ENCODE data around the gene SURF2. TPM values are rescaled to one million over a fixed set of nuclear protein-coding genes. Genes with fewer than 3 reads are reported as not detected.
"Not testable (repeated sequence)": the region's sequence is repeated elsewhere in the genome, so short reads cannot be mapped to it uniquely, and the experiment has no call there.

Gene SURF2
- total RNA-seq, 2 donors from 2014 or later, result 16.4 to 57.6 TPM

GRCh38 chr9:133320421-133320881 lies 35.9 kb upstream of the SURF2 start:
- no peak overlapping the region for H3K27ac ChIP-seq
- H3K27me3 ChIP-seq (replicated peaks; ENCODE audit: insufficient read depth), result no peaks in the 10 kb centered on the region
- TF ChIP-seq CTCF (IDR thresholded peaks at IDR 0.05) (no peak), POLR2AphosphoS5 (IDR thresholded peaks at IDR 0.05) (no peak), POLR2A (IDR thresholded peaks at IDR 0.05) (no peak)
- no peaks in the 10 kb centered on the region for H3K36me3 ChIP-seq
- DNase-seq (ENCODE audit: low spot score), result no peak
- H3K4me1 ChIP-seq (replicated peaks), result no peaks in the 10 kb centered on the region
- no peak overlapping the region for H3K4me3 ChIP-seq
- H3K9me3 ChIP-seq, result no peaks in the 10 kb centered on the region
- 73% methylated on average over 13 of the region's 13 CpGs for WGBS
- intact Hi-C loops (cut with DNase I), result no loop called here

DNA sequence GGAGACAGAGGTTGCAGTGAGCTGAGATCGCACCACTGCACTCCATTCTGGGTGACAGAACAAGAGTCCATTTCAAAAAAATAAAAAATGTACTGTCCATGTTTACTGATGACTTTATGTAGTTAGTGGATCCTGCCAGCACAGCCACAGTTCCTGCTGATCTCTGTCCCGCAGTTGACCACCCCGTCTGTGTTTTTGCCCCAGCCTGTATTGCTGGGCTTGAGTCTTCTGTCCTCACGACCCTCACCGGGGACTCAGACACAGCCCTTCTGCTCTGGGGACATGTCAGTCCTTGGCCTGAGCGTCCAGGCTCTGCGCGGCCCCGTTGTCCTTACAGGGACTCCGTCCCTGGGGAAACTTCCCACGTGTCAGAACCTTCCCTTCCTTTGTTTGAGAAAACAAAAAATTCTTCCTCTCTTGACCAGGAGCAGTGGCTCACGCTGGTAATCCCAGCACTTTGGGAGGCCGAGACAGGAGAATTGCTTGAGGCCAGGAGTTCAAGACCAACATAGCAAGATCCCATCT lies 34.9 kb upstream of the SURF2 start:
- DNase-seq (ENCODE audit: low spot score), result no peak
- H3K4me1 ChIP-seq (replicated peaks), result no peaks in the 10 kb centered on the region
- 84% methylated on average over 13 of the region's 13 CpGs for WGBS
- no peak overlapping the region for H3K4me3 ChIP-seq
- no peaks in the 10 kb centered on the region for H3K9me3 ChIP-seq
- H3K27me3 ChIP-seq (replicated peaks; ENCODE audit: insufficient read depth), result no peaks in the 10 kb centered on the region
- TF ChIP-seq POLR2A (IDR thresholded peaks at IDR 0.05), result no peak
- TF ChIP-seq CTCF (IDR thresholded peaks at IDR 0.05), result no peak
- no peak for TF ChIP-seq POLR2AphosphoS5 (IDR thresholded peaks at IDR 0.05)
- no peaks in the 10 kb centered on the region for H3K36me3 ChIP-seq
- intact Hi-C loops (cut with DNase I), result no loop called here
- H3K27ac ChIP-seq, result no peak overlapping the region

GRCh38 chr9:133322701-133323100 lies 33.6 kb upstream of the SURF2 start:
- Histone ChIP-seq H3K4me3 (no peak overlapping the region), H3K4me1 (replicated peaks) (no peaks in the 10 kb centered on the region), H3K36me3 (no peaks in the 10 kb centered on the region), H3K27me3 (replicated peaks; ENCODE audit: insufficient read depth) (no peaks in the 10 kb centered on the region), H3K9me3 (no peaks in the 10 kb centered on the region), H3K27ac (no peak overlapping the region)
- WGBS, result 75% methylated on average over 14 of the region's 14 CpGs
- intact Hi-C loops (cut with DNase I), result no loop called here
- TF ChIP-seq POLR2A (IDR thresholded peaks at IDR 0.05) (no peak), POLR2AphosphoS5 (IDR thresholded peaks at IDR 0.05) (no peak), CTCF (IDR thresholded peaks at IDR 0.05) (no peak)
- DNase-seq (ENCODE audit: low spot score), result no peak

GRCh38 chr9:133323211-133323610 lies 33.1 kb upstream of the SURF2 start:
- H3K36me3 ChIP-seq, result no peaks in the 10 kb centered on the region
- WGBS, result 91% methylated on average over 9 of the region's 10 CpGs
- no peaks in the 10 kb centered on the region for H3K9me3 ChIP-seq
- no peak overlapping the region for H3K27ac ChIP-seq
- DNase-seq (ENCODE audit: low spot score), result no peak
- intact Hi-C loops (cut with DNase I), result no loop called here
- no peak overlapping the region for H3K4me3 ChIP-seq
- TF ChIP-seq POLR2A (IDR thresholded peaks at IDR 0.05) (no peak), CTCF (IDR thresholded peaks at IDR 0.05) (no peak), POLR2AphosphoS5 (IDR thresholded peaks at IDR 0.05) (no peak)
- H3K4me1 ChIP-seq (replicated peaks), result no peaks in the 10 kb centered on the region
- no peaks in the 10 kb centered on the region for H3K27me3 ChIP-seq (replicated peaks; ENCODE audit: insufficient read depth)

DNA sequence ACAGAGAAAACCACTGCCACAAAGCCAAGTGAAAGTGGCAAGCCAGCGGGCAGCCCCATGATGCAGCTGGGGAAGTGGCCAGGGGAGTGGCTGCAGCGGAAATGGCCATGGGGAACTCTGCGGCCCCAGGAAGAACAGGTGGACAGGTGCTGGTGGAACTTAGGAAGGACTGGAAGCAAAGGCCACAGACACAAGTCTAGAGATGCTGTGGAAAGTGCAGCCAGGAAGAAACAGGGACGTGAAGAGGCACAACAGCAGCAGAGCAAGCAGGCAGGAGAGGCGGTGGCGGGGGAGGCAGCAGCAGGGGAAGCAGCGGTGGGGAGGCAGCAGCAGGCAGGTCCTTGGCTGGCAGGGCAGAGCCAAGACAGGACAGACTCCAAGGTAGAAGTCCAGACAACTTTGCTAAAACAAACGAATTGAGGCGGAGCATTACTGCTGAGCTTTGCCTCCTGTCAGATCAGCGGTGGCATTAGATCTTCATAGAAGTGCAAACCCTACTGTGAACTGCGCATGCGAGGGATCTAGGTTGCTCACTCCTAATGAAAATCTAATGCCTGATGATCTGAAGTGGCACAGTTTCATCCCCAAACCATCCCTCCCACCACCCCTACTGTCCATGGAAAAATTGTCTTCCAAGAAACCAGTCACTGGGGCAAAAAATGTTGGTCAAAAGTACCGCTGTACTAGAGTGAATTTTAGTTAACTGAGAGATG lies 32.2 kb upstream of the SURF2 start:
- H3K27me3 ChIP-seq (replicated peaks; ENCODE audit: insufficient read depth), result no peaks in the 10 kb centered on the region
- intact Hi-C loops (cut with DNase I), result no loop called here
- no peak overlapping the region for H3K27ac ChIP-seq
- no peak overlapping the region for H3K4me3 ChIP-seq
- no peak for DNase-seq (ENCODE audit: low spot score)
- WGBS, result 89% methylated on average over 13 of the region's 13 CpGs
- TF ChIP-seq CTCF (IDR thresholded peaks at IDR 0.05) (no peak), POLR2A (IDR thresholded peaks at IDR 0.05) (no peak), POLR2AphosphoS5 (IDR thresholded peaks at IDR 0.05) (no peak)
- no peaks in the 10 kb centered on the region for H3K4me1 ChIP-seq (replicated peaks)
- no peaks in the 10 kb centered on the region for H3K9me3 ChIP-seq
- no peaks in the 10 kb centered on the region for H3K36me3 ChIP-seq

DNA sequence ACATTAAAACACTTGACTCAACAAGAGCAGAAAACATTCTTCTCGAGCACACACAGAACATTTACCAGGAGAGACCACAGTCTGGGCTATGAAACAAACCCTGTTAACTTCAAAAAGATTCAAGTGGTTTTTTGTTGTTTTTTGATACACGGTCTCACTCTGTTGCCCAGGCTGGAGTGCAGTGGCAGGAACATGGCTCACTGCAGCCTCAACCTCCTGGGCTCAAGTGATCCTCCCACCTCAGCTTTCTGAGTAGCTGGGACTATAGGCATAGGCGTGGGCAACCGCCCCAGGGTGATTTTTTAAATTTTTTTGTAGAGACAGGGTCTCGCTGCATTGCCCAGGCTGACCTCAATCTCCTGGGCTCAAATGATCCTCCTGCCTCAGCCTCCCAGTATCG lies 29.3 kb upstream of the SURF2 start:
- H3K4me1 ChIP-seq (replicated peaks); H3K4me3 ChIP-seq; H3K27me3 ChIP-seq (replicated peaks; ENCODE audit: insufficient read depth); H3K9me3 ChIP-seq; H3K27ac ChIP-seq; DNase-seq (ENCODE audit: low spot score): not testable (repeated sequence)
- peaks cover 3 to 10% of the 10 kb centered on the region in 2 donors for H3K36me3 ChIP-seq
- intact Hi-C loops (cut with DNase I), result loop anchor here (5.0 kb wide), 1 partner anchor 145 kb away; no protein-coding TSS in a partner anchor
- 90% methylated on average over 6 of the region's 6 CpGs for WGBS
